ENCODE measurements around the gene TOR4A.

- TF ChIP-seq GATA2 (IDR thresholded peaks at IDR 0.05; ENCODE audit: low read depth, low read length) (no peak), GATA3 (IDR thresholded peaks at IDR 0.05; ENCODE audit: low read depth, low read length) (no peak)
Observed at GRCh38 chr9:137245450-137246421, 31.8 kb upstream of the TOR4A start.

Measured in SH-SY5Y (cell line).